WTC11 (cell line): ENCODE measurements around the gene PCDH19. TPM values are rescaled to one million over a fixed set of nuclear protein-coding genes. Genes with fewer than 3 reads are reported as not detected.
A peak's percentile ranks its signal among the peaks of the same experiment; 100 is the strongest.

Experiments
- ATAC-seq: fragments of 200-7000 bp; cut with Tn5 transposase; 2 replicates; pipeline ENCODE4 v1.10.0; 2021; ENCODE audit warnings: mild to moderate bottlenecking, moderate library complexity
- CTCF ChIA-PET: fragments of 300-600 bp; sonication (Branson Sonifier 250); formaldehyde crosslinking; loops from one replicate; lab custom pipeline; 2021; ENCODE audit warnings: antibody characterized with exemption; lab: Charles Lee
- POLR2A ChIA-PET: fragments of 350-600 bp; sonication (Branson Sonifier 250); formaldehyde crosslinking; loops from one replicate; lab custom pipeline; 2021; ENCODE audit warnings: antibody characterized with exemption; lab: Charles Lee
- DNase-seq: peaks from one replicate; pipeline ENCODE4 v3.0.0; 2021; ENCODE audit warnings: low spot score
- H3K27ac Mint-ChIP-seq: 2 replicates; pipeline ENCODE4 v1.8.0; 2021; ENCODE audit warnings: mixed read lengths
- H3K27me3 Mint-ChIP-seq: 2 replicates; pipeline ENCODE4 v1.8.0; 2021; ENCODE audit warnings: low read depth, mild to moderate bottlenecking, moderate library complexity, mixed read lengths
- H3K36me3 Mint-ChIP-seq: 2 replicates; pipeline ENCODE4 v1.8.0; 2021; ENCODE audit warnings: mixed read lengths
- H3K4me1 Mint-ChIP-seq: 2 replicates; pipeline ENCODE4 v1.8.0; 2022; ENCODE audit warnings: mixed read lengths
- H3K4me3 Mint-ChIP-seq: 2 replicates; pipeline ENCODE4 v1.8.0; 2021; ENCODE audit warnings: mild to moderate bottlenecking, moderate library complexity, mixed read lengths
- H3K9me3 Mint-ChIP-seq: 2 replicates; pipeline ENCODE4 v1.8.0; 2021; ENCODE audit warnings: mixed read lengths
- AR ChIP-seq: fragments of 250-450 bp; sonication (Bioruptor Pico); IDR thresholded peaks from 2 replicates; pipeline ENCODE4 v1.9.0; 2021; ENCODE audit warnings: mild to moderate bottlenecking
- ATF1 ChIP-seq: sonication (generic); formaldehyde crosslinking; IDR thresholded peaks from 2 replicates; pipeline ENCODE4 v1.8.1; 2023; ENCODE audit warnings: mild to moderate bottlenecking, moderate library complexity, missing genetic modification reagents
- EMX1 ChIP-seq: fragments of 250-450 bp; sonication (Bioruptor Pico); IDR thresholded peaks from 2 replicates; pipeline ENCODE4 v1.8.0; 2021; ENCODE audit warnings: mild to moderate bottlenecking
- ESRRA ChIP-seq: sonication (generic); formaldehyde crosslinking; IDR thresholded peaks from 2 replicates; pipeline ENCODE4 v1.8.1; 2022; ENCODE audit warnings: mild to moderate bottlenecking, missing genetic modification reagents, borderline replicate concordance
- ETV6 ChIP-seq: sonication (generic); formaldehyde crosslinking; IDR thresholded peaks from 2 replicates; pipeline ENCODE4 v1.8.1; 2022; ENCODE audit warnings: mild to moderate bottlenecking, missing genetic modification reagents
- GABPB1 ChIP-seq: sonication (generic); formaldehyde crosslinking; IDR thresholded peaks from 2 replicates; pipeline ENCODE4 v1.8.1; 2023; ENCODE audit warnings: mild to moderate bottlenecking, missing genetic modification reagents
- GRHL2 ChIP-seq: fragments of 250-450 bp; sonication (Bioruptor Pico); IDR thresholded peaks from 2 replicates; pipeline ENCODE4 v1.8.0; 2022; ENCODE audit warnings: mild to moderate bottlenecking, moderate library complexity; ENCODE audit not compliant: insufficient replicate concordance, severe bottlenecking
- HMGA2 ChIP-seq: fragments of 250-450 bp; sonication (Bioruptor Pico); IDR thresholded peaks from 2 replicates; pipeline ENCODE4 v1.4.0; 2021; ENCODE audit warnings: mild to moderate bottlenecking, moderate library complexity
- HMGXB4 ChIP-seq: sonication (generic); formaldehyde crosslinking; IDR thresholded peaks from 2 replicates; pipeline ENCODE4 v1.8.1; 2023; ENCODE audit warnings: mild to moderate bottlenecking, moderate library complexity, missing genetic modification reagents
- JUN ChIP-seq: sonication (generic); formaldehyde crosslinking; IDR thresholded peaks from 2 replicates; pipeline ENCODE4 v1.8.0; 2023; ENCODE audit warnings: mild to moderate bottlenecking, missing genetic modification reagents
- MXD4 ChIP-seq: fragments of 250-450 bp; sonication (Bioruptor Pico); IDR thresholded peaks from 2 replicates; pipeline ENCODE4 v1.8.0; 2021; ENCODE audit warnings: mild to moderate bottlenecking, moderate library complexity, borderline replicate concordance
- NR2C2 ChIP-seq: sonication (generic); formaldehyde crosslinking; IDR thresholded peaks from 2 replicates; pipeline ENCODE4 v1.8.0; 2022; ENCODE audit warnings: mild to moderate bottlenecking, missing genetic modification reagents
- PREB ChIP-seq: sonication (generic); formaldehyde crosslinking; IDR thresholded peaks from 2 replicates; pipeline ENCODE4 v1.8.1; 2022; ENCODE audit warnings: mild to moderate bottlenecking, missing genetic modification reagents, moderate library complexity, borderline replicate concordance
- RELA ChIP-seq: sonication (generic); formaldehyde crosslinking; IDR thresholded peaks from 2 replicates; pipeline ENCODE4 v1.8.1; 2022; ENCODE audit warnings: missing genetic modification reagents, mild to moderate bottlenecking, borderline replicate concordance
- SMAD4 ChIP-seq: sonication (generic); formaldehyde crosslinking; IDR thresholded peaks from 2 replicates; pipeline ENCODE4 v1.8.0; 2022; ENCODE audit warnings: mild to moderate bottlenecking, missing genetic modification reagents
- USF2 ChIP-seq: sonication (generic); formaldehyde crosslinking; IDR thresholded peaks from 2 replicates; pipeline ENCODE4 v1.8.1; 2023; ENCODE audit warnings: mild to moderate bottlenecking, missing genetic modification reagents, moderate library complexity
- ZNF396 ChIP-seq: fragments of 250-450 bp; sonication (Bioruptor Pico); IDR thresholded peaks from 2 replicates; pipeline ENCODE4 v1.8.0; 2021; ENCODE audit warnings: mild to moderate bottlenecking, moderate library complexity, borderline replicate concordance
- ZNF416 ChIP-seq: fragments of 250-450 bp; sonication (Bioruptor Pico); IDR thresholded peaks from 2 replicates; pipeline ENCODE4 v1.9.0; 2021; ENCODE audit warnings: mild to moderate bottlenecking, inconsistent platforms
- ZNF671 ChIP-seq: fragments of 250-450 bp; sonication (Bioruptor Pico); IDR thresholded peaks from 2 replicates; pipeline ENCODE4 v1.8.0; 2021; ENCODE audit warnings: mild to moderate bottlenecking
- total RNA-seq: library from RNA; stranded (reverse); gene quantifications from 3 replicates; pipeline ENCODE4 v1.2.3, GENCODE V29; 2021

Gene PCDH19
- total RNA-seq, 1 experiment from 2014 or later, result 1.5 TPM

- H3K4me1 Mint-ChIP-seq, result peaks cover 13% of the 10 kb centered on the region
- POLR2A ChIA-PET, result no interaction called here
- H3K27me3 Mint-ChIP-seq, result peaks cover 3% of the 10 kb centered on the region; the same call in 1 of the 2 replicates
- ATAC-seq (no peak), DNase-seq (no peak)
- no peak overlapping the region for H3K27ac Mint-ChIP-seq
- no peak overlapping the region for H3K4me3 Mint-ChIP-seq
- no peaks in the 10 kb centered on the region for H3K9me3 Mint-ChIP-seq
- TF ChIP-seq ETV6 (CRISPR knock-in tag), result no peak
- no peak for TF ChIP-seq RELA (CRISPR knock-in tag)
- TF ChIP-seq ZNF671 (CRISPR knock-in tag), result no peak
- TF ChIP-seq MXD4 (CRISPR knock-in tag), result no peak
- TF ChIP-seq ZNF396 (CRISPR knock-in tag), result no peak
- CTCF ChIA-PET, result no interaction called here
- H3K36me3 Mint-ChIP-seq, result no peaks in the 10 kb centered on the region
These were observed 121.0 kb downstream of the PCDH19 start for GRCh38 chrX:100289066-100289558.

GRCh38 chrX:100277231-100277630, 132.8 kb downstream of the PCDH19 start:
- ChIA-PET CTCF (no interaction called here), POLR2A (no interaction called here)
- H3K4me3 Mint-ChIP-seq, result no peak overlapping the region

More at GRCh38 chrX:100277231-100277630, 132.8 kb downstream of the PCDH19 start:
- Mint-ChIP-seq H3K27me3 (no peaks in the 10 kb centered on the region), H3K9me3 (peaks cover 15% of the 10 kb centered on the region), H3K27ac (0 out of 2 replicates have a peak overlapping the region, but pooled peaks have one; percentile 49), H3K36me3 (no peaks in the 10 kb centered on the region), H3K4me1 (no peaks in the 10 kb centered on the region)
- no peak for ATAC-seq
- DNase-seq, result no peak
- TF ChIP-seq ESRRA (CRISPR knock-in tag) (no peak), MXD4 (CRISPR knock-in tag) (no peak), USF2 (CRISPR knock-in tag) (no peak), ATF1 (no peak), NR2C2 (no peak), AR (no peak), SMAD4 (CRISPR knock-in tag) (no peak), PREB (CRISPR knock-in tag) (no peak), GABPB1 (CRISPR knock-in tag) (no peak), HMGA2 (no peak), GRHL2 (CRISPR knock-in tag) (no peak), HMGXB4 (no peak), ZNF416 (CRISPR knock-in tag) (no peak), JUN (CRISPR knock-in tag) (no peak), EMX1 (CRISPR knock-in tag) (no peak)
